ENCODE data around the gene THADA. TPM values are rescaled to one million over a fixed set of nuclear protein-coding genes. Genes with fewer than 3 reads are reported as not detected.
A peak's percentile ranks its signal among the peaks of the same experiment; 100 is the strongest.

Gene THADA
- total RNA-seq, 1 experiment from 2014 or later, result 27.5 TPM

GRCh38 chr2:43372416-43373081 lies 223.3 kb downstream of the THADA start:
- no peak for TF ChIP-seq ELF4 (CRISPR knock-in tag; IDR thresholded peaks at IDR 0.05; ENCODE audit: low read depth)
- H3K36me3 Mint-ChIP-seq, result no peaks in the 10 kb centered on the region
- no peak for DNase-seq (ENCODE audit: low spot score)
- H3K9me3 Mint-ChIP-seq, result no peaks in the 10 kb centered on the region
- no peak overlapping the region for H3K27ac Mint-ChIP-seq
- H3K27me3 Mint-ChIP-seq (ENCODE audit: low read depth), result no peaks in the 10 kb centered on the region
- CTCF ChIA-PET, result no interaction called here
- H3K4me1 Mint-ChIP-seq, result peaks cover 11% of the 10 kb centered on the region
- no peak; the same call in 1 of the 2 replicates for ATAC-seq
- no peak overlapping the region for H3K4me3 Mint-ChIP-seq
- POLR2A ChIA-PET, result no interaction called here

- ATAC-seq, result no peak
- H3K9me3 Mint-ChIP-seq, result no peaks in the 10 kb centered on the region
- H3K4me3 Mint-ChIP-seq, result no peak overlapping the region
- no peak for DNase-seq (ENCODE audit: low spot score)
- no peak overlapping the region for H3K27ac Mint-ChIP-seq
- POLR2A ChIA-PET, result no interaction called here
- H3K36me3 Mint-ChIP-seq, result no peaks in the 10 kb centered on the region
- H3K4me1 Mint-ChIP-seq, result peaks cover 17% of the 10 kb centered on the region
- no peaks in the 10 kb centered on the region for H3K27me3 Mint-ChIP-seq (ENCODE audit: low read depth)
- TF ChIP-seq SP1 (CRISPR knock-in tag; conservative IDR thresholded peaks at IDR 0.05), result no peak
- TF ChIP-seq ATF2 (CRISPR knock-in tag; IDR thresholded peaks at IDR 0.05; ENCODE audit: borderline replicate concordance, low read depth), result no peak
- no peak for TF ChIP-seq CDX4 (CRISPR knock-in tag; IDR thresholded peaks at IDR 0.05; ENCODE audit: borderline replicate concordance)
- TF ChIP-seq SMAD3 (CRISPR knock-in tag; IDR thresholded peaks at IDR 0.05; ENCODE audit: borderline replicate concordance), result no peak
- no peak for TF ChIP-seq MXD4 (CRISPR knock-in tag; IDR thresholded peaks at IDR 0.05; ENCODE audit: borderline replicate concordance)
- CTCF ChIA-PET, result no interaction called here
These were observed 225.1 kb downstream of the THADA start for GRCh38 chr2:43370705-43371104.

- CTCF ChIA-PET, result no interaction called here
- no peaks in the 10 kb centered on the region for H3K36me3 Mint-ChIP-seq
- no peak overlapping the region; the same call in 1 of the 2 replicates for H3K27ac Mint-ChIP-seq
- H3K4me1 Mint-ChIP-seq, result peaks cover 21% of the 10 kb centered on the region
- no peaks in the 10 kb centered on the region for H3K9me3 Mint-ChIP-seq
- H3K27me3 Mint-ChIP-seq (ENCODE audit: low read depth), result no peaks in the 10 kb centered on the region
- DNase-seq (ENCODE audit: low spot score) (no peak), ATAC-seq (no peak)
- no peak overlapping the region for H3K4me3 Mint-ChIP-seq
- no peak for TF ChIP-seq ZNF512 (CRISPR knock-in tag; IDR thresholded peaks at IDR 0.05; ENCODE audit: borderline replicate concordance)
- no peak for TF ChIP-seq ZNF232 (CRISPR knock-in tag; IDR thresholded peaks at IDR 0.05)
- TF ChIP-seq MXD4 (CRISPR knock-in tag; IDR thresholded peaks at IDR 0.05; ENCODE audit: borderline replicate concordance), result no peak
- no peak for TF ChIP-seq MAX (CRISPR knock-in tag; IDR thresholded peaks at IDR 0.05)
- TF ChIP-seq ZNF416 (CRISPR knock-in tag; IDR thresholded peaks at IDR 0.05), result no peak
- POLR2A ChIA-PET, result no interaction called here
These were observed 225.7 kb downstream of the THADA start for GRCh38 chr2:43370146-43370545.

GRCh38 chr2:43368483-43369385 lies 227.1 kb downstream of the THADA start:
- DNase-seq (ENCODE audit: low spot score) (no peak), ATAC-seq (no peak)
- ChIA-PET CTCF (no interaction called here), POLR2A (no interaction called here)
- Mint-ChIP-seq H3K36me3 (no peaks in the 10 kb centered on the region), H3K4me3 (no peak overlapping the region), H3K27ac (peak overlapping the region; percentile 6; the same call in 1 of the 2 replicates), H3K9me3 (no peaks in the 10 kb centered on the region), H3K27me3 (ENCODE audit: low read depth) (no peaks in the 10 kb centered on the region), H3K4me1 (peaks cover 21% of the 10 kb centered on the region)
- TF ChIP-seq NR1H2 (CRISPR knock-in tag; IDR thresholded peaks at IDR 0.05), result no peak
- no peak for TF ChIP-seq FOXP1 (CRISPR knock-in tag; IDR thresholded peaks at IDR 0.05; ENCODE audit: borderline replicate concordance)
- no peak for TF ChIP-seq ETV6 (CRISPR knock-in tag; IDR thresholded peaks at IDR 0.05)
- no peak for TF ChIP-seq CTCF (IDR thresholded peaks at IDR 0.05)
- TF ChIP-seq FOXJ3 (CRISPR knock-in tag; IDR thresholded peaks at IDR 0.05; ENCODE audit: borderline replicate concordance), result no peak
- no peak for TF ChIP-seq MXD4 (CRISPR knock-in tag; IDR thresholded peaks at IDR 0.05; ENCODE audit: borderline replicate concordance)
- no peak for TF ChIP-seq NFE2L1 (CRISPR knock-in tag; IDR thresholded peaks at IDR 0.05)
- no peak for TF ChIP-seq KAT7 (CRISPR knock-in tag; IDR thresholded peaks at IDR 0.05; ENCODE audit: borderline replicate concordance)
- no peak for TF ChIP-seq USF1 (CRISPR knock-in tag; IDR thresholded peaks at IDR 0.05)
- TF ChIP-seq EMX1 (CRISPR knock-in tag; IDR thresholded peaks at IDR 0.05), result no peak
